Measurements from ENCODE around the gene OTUD1. TPM values are rescaled to one million over a fixed set of nuclear protein-coding genes. Genes with fewer than 3 reads are reported as not detected.

Gene OTUD1
- total RNA-seq, 1 donor from 2014 or later: 31.4 TPM

DNA sequence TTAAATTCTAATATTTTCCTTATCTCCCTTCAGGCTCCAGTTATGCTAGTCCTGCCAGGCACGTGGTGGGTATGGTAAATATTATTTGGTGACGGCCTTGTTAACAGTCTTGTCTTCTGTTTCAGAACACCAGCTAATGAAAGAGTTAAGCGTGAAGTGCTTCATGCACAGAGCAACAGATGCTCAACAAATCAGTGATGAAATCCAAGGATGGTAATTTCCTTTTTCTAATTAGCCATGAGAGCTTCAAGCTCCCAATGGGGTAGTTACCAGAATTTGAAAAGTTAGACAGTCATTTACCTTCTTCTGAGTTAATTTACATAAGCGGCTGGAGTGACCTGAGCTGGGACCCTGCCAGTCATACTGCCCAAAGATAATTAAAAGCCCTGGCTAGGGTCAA, 1.9 kb upstream of the OTUD1 start:
- ATAC-seq (no peak), DNase-seq (no peak)
- intact Hi-C loops (cut with DNase I): no loop called here
- no peaks in the 10 kb centered on the region for H3K36me3 ChIP-seq
- no peaks in the 10 kb centered on the region for H3K27me3 ChIP-seq (ENCODE audit: low read depth)
- TF ChIP-seq, protein P1, sequence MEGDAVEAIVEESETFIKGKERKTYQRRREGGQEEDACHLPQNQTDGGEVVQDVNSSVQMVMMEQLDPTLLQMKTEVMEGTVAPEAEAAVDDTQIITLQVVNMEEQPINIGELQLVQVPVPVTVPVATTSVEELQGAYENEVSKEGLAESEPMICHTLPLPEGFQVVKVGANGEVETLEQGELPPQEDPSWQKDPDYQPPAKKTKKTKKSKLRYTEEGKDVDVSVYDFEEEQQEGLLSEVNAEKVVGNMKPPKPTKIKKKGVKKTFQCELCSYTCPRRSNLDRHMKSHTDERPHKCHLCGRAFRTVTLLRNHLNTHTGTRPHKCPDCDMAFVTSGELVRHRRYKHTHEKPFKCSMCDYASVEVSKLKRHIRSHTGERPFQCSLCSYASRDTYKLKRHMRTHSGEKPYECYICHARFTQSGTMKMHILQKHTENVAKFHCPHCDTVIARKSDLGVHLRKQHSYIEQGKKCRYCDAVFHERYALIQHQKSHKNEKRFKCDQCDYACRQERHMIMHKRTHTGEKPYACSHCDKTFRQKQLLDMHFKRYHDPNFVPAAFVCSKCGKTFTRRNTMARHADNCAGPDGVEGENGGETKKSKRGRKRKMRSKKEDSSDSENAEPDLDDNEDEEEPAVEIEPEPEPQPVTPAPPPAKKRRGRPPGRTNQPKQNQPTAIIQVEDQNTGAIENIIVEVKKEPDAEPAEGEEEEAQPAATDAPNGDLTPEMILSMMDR (IDR thresholded peaks at IDR 0.05): no peak
- H3K4me1 ChIP-seq: peaks cover 12% of the 10 kb centered on the region
- no peak overlapping the region for H3K27ac ChIP-seq
- no peaks in the 10 kb centered on the region for H3K9me3 ChIP-seq
- H3K4me3 ChIP-seq: no peak overlapping the region

DNA sequence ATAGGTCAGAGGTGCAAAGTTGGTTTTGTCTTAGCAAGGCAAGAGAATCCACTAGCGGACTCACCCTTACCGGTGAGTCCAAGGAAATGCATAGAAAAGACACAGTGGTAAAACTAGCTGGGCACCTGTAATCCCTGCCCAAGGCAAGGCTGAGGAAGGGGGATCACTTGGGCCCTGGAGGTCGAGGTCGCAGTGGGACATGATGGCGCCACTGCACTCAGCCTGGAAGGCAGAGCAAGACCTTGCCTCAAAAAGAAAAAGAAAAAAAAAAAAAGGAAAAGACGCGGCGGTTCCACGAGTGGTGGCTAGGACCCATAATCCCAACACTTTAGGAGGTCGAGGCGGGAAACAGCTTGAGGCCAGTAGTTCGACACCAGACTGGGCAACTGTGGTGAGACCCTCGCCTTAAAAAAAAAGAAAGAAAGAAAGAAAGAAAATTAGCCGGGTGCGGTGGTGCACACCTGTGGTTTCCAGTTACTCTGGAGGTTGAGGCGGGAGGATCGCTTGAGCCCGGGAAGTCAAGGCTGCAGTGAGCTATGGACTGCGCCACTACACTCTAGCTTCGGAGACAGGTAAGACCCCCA, 820 bp upstream of the OTUD1 start:
- no peaks in the 10 kb centered on the region for H3K9me3 ChIP-seq
- no peaks in the 10 kb centered on the region for H3K36me3 ChIP-seq
- TF ChIP-seq, protein P1 (IDR thresholded peaks at IDR 0.05): no peak
- intact Hi-C loops (cut with DNase I): no loop called here
- H3K27me3 ChIP-seq (ENCODE audit: low read depth): no peaks in the 10 kb centered on the region
- DNase-seq (no peak), ATAC-seq (no peak)
- peaks cover 23% of the 10 kb centered on the region for H3K4me1 ChIP-seq
- peak overlapping the region; percentile 96 for H3K27ac ChIP-seq
- H3K4me3 ChIP-seq: peak overlapping the region; percentile 77

DNA sequence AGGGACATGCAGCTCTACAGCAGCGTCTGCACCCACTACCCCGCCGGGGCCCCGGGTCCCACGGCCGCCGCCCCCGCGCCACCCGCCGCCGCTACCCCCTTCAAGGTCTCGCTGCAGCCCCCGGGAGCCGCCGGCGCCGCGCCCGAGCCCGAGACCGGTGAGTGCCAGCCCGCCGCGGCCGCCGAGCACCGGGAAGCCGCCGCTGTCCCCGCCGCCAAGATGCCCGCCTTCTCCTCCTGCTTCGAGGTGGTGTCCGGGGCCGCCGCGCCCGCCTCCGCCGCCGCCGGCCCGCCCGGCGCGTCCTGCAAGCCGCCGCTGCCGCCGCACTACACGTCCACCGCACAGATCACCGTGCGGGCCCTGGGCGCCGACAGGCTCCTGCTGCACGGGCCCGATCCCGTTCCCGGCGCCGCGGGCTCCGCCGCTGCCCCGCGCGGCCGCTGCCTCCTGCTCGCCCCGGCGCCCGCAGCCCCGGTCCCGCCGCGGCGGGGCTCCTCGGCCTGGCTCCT, 631 bp downstream of the OTUD1 start:
- Histone ChIP-seq H3K27ac (peak overlapping the region; percentile 96), H3K36me3 (no peaks in the 10 kb centered on the region), H3K4me3 (peak overlapping the region; percentile 77), H3K27me3 (ENCODE audit: low read depth) (no peaks in the 10 kb centered on the region), H3K9me3 (no peaks in the 10 kb centered on the region), H3K4me1 (peaks cover 32% of the 10 kb centered on the region)
- intact Hi-C loops (cut with DNase I): no loop called here
- ATAC-seq (no peak), DNase-seq (no peak)
- TF ChIP-seq, protein P1 (IDR thresholded peaks at IDR 0.05): no peak

DNA sequence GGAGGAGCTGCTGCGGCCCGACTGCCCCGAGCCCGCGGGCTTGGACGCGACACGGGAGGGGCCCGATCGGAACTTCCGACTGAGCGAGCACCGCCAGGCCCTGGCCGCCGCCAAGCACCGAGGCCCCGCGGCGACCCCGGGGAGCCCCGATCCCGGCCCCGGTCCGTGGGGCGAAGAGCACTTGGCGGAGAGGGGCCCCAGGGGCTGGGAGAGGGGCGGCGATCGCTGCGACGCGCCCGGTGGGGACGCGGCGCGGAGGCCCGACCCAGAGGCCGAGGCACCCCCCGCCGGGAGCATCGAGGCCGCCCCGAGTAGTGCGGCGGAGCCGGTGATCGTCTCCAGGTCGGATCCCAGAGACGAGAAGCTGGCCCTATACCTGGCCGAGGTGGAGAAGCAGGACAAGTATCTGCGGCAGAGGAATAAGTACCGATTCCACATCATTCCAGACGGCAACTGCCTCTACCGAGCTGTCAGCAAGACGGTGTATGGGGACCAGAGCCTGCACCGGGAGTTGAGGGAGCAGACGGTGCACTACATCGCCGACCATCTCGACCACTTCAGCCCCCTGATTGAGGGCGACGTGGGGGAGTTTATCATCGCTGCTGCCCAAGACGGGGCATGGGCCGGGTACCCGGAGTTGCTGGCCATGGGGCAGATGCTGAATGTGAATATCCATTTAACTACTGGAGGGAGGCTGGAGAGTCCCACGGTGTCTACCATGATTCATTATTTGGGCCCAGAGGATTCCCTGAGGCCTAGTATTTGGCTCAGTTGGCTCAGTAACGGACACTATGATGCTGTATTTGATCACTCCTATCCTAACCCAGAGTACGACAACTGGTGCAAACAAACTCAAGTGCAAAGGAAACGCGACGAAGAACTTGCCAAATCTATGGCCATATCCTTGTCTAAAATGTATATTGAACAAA, 1.4 kb downstream of the OTUD1 start:
- ATAC-seq (no peak), DNase-seq (peak; percentile 69)
- peak overlapping the region; percentile 96 for H3K27ac ChIP-seq
- intact Hi-C loops (cut with DNase I): no loop called here
- no peaks in the 10 kb centered on the region for H3K36me3 ChIP-seq
- peaks cover 32% of the 10 kb centered on the region for H3K4me1 ChIP-seq
- H3K4me3 ChIP-seq: peak overlapping the region; percentile 77
- H3K9me3 ChIP-seq: no peaks in the 10 kb centered on the region
- TF ChIP-seq, protein P1 (IDR thresholded peaks at IDR 0.05): no peak
- no peaks in the 10 kb centered on the region for H3K27me3 ChIP-seq (ENCODE audit: low read depth)

DNA sequence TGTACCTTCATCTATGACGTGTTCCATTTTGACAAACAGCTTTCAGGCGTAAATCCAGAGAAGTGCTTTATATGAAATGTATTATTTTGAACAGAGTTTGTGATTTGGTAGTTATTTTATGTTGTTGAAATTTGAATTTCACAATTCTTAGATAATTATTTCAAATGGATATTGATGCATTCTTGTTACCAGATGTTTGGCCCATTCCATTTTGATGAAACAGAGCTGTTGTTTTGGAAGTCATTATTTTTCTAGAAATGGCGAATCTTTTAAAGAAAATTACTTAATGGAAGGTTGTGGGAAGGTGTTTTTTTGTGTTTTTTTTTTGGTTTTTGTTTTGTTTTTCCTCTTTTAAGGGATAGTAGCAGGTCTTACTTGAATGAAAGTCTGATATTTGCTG, 2.4 kb downstream of the OTUD1 start:
- H3K4me1 ChIP-seq: peaks cover 38% of the 10 kb centered on the region
- no peaks in the 10 kb centered on the region for H3K36me3 ChIP-seq
- peak overlapping the region; percentile 77 for H3K4me3 ChIP-seq
- TF ChIP-seq, protein P1 (IDR thresholded peaks at IDR 0.05): no peak
- no peaks in the 10 kb centered on the region for H3K27me3 ChIP-seq (ENCODE audit: low read depth)
- peak overlapping the region; percentile 96 for H3K27ac ChIP-seq
- ATAC-seq (no peak), DNase-seq (no peak)
- no peaks in the 10 kb centered on the region for H3K9me3 ChIP-seq
- intact Hi-C loops (cut with DNase I): no loop called here
